IMR-90 (cell line): ENCODE results near the gene PRODH. TPM values are rescaled to one million over a fixed set of nuclear protein-coding genes. Genes with fewer than 3 reads are reported as not detected.
"Not testable (repeated sequence)": the region's sequence is repeated elsewhere in the genome, so short reads cannot be mapped to it uniquely, and the experiment has no call there.

Experiments used
- ATAC-seq: fragments of 200-7000 bp; cut with Tn5 transposase; 2 replicates; pipeline ENCODE4 v1.9.1; 2020; ENCODE audit warnings: low read depth, mild to moderate bottlenecking, moderate library complexity
- BruUV-seq: library from RNA; stranded (reverse); fragments of 400-500 nt; replicated peaks from 2 replicates; lab custom pipeline; 2021; lab: Mats Ljungman, UMichigan
- CTCF ChIA-PET: fragments of 300-600 bp; formaldehyde crosslinking; extraction: SDS; loops from one replicate; lab custom pipeline; 2021; ENCODE audit warnings: antibody characterized with exemption; lab: Yijun Ruan, JAX
- POLR2A ChIA-PET: fragments of 300-600 bp; sonication (Branson Sonifier 250); formaldehyde crosslinking; loops from one replicate; lab custom pipeline; 2022; ENCODE audit warnings: antibody characterized with exemption; ENCODE audit not compliant: unreplicated experiment; lab: Charles Lee
- DNase-seq: peaks from one replicate; pipeline ENCODE4 v3.0.0; 2013
- H2AFZ ChIP-seq: replicated peaks from 2 replicates; pipeline ENCODE3; 2013; ENCODE audit warnings: low read length, mild to moderate bottlenecking; ENCODE audit not compliant: poor library complexity
- H2AK5ac ChIP-seq: 2 replicates; pipeline ENCODE4 v1.6.1; 2013; ENCODE audit warnings: low read depth, low read length, inconsistent platforms
- H2AK9ac ChIP-seq: replicated peaks from 2 replicates; pipeline ENCODE3; 2013; ENCODE audit warnings: mild to moderate bottlenecking, low read depth, low read length, moderate library complexity; ENCODE audit not compliant: poor library complexity
- H2BK120ac ChIP-seq: 2 replicates; pipeline ENCODE4 v1.6.1; 2013; ENCODE audit warnings: low read depth, low read length, inconsistent platforms
- H2BK15ac ChIP-seq: 3 replicates; pipeline ENCODE4 v1.6.1; 2013; ENCODE audit warnings: low read depth, low read length, inconsistent platforms
- H2BK20ac ChIP-seq: 2 replicates; pipeline ENCODE4 v1.6.1; 2013; ENCODE audit warnings: low read depth, mild to moderate bottlenecking, inconsistent platforms, low read length, moderate library complexity
- H2BK5ac ChIP-seq: 2 replicates; pipeline ENCODE4 v1.6.1; 2013; ENCODE audit warnings: mild to moderate bottlenecking, low read depth, low read length, inconsistent platforms; ENCODE audit not compliant: poor library complexity, severe bottlenecking
- H3K14ac ChIP-seq: replicated peaks from 2 replicates; pipeline ENCODE4 v1.6.1; 2013; ENCODE audit warnings: low read depth, low read length, inconsistent platforms
- H3K18ac ChIP-seq: 2 replicates; pipeline ENCODE4 v1.6.1; 2013; ENCODE audit warnings: low read depth, low read length, control low read depth
- H3K23ac ChIP-seq: 2 replicates; pipeline ENCODE4 v1.6.1; 2013; ENCODE audit warnings: low read depth, low read length, inconsistent platforms
- H3K27ac ChIP-seq: 2 replicates; pipeline ENCODE4 v1.5.1; 2013; ENCODE audit warnings: mild to moderate bottlenecking, control low read depth, low read length; ENCODE audit not compliant: insufficient read depth
- H3K27me3 ChIP-seq: 2 replicates; pipeline ENCODE4 v1.6.1; 2013; ENCODE audit warnings: low read length; ENCODE audit not compliant: control insufficient read depth, insufficient read depth
- H3K36me3 ChIP-seq: 2 replicates; pipeline ENCODE4 v1.6.1; 2013; ENCODE audit warnings: low read length, mixed read lengths; ENCODE audit not compliant: control insufficient read depth, insufficient read depth
- H3K4ac ChIP-seq: 2 replicates; pipeline ENCODE4 v1.6.1; 2013; ENCODE audit warnings: low read depth, low read length, inconsistent platforms
- H3K4me1 ChIP-seq: 2 replicates; pipeline ENCODE4 v1.6.1; 2013; ENCODE audit warnings: low read length, mixed read lengths; ENCODE audit not compliant: control insufficient read depth, insufficient read depth
- H3K4me2 ChIP-seq: 2 replicates; pipeline ENCODE4 v1.6.1; 2013; ENCODE audit warnings: low read depth, mild to moderate bottlenecking, control low read depth, low read length, moderate library complexity
- H3K4me3 ChIP-seq: 2 replicates; pipeline ENCODE4 v1.5.1; 2013; ENCODE audit warnings: low read depth, mild to moderate bottlenecking, control low read depth, low read length, moderate library complexity; ENCODE audit not compliant: insufficient read depth
- H3K56ac ChIP-seq: 2 replicates; pipeline ENCODE4 v1.6.1; 2013; ENCODE audit warnings: low read length, inconsistent platforms; ENCODE audit not compliant: insufficient read depth; ENCODE audit errors: extremely low read depth
- H3K79me1 ChIP-seq, 2 experiments: 2 replicates each; pipeline ENCODE4 v1.6.1; 2013; ENCODE audit warnings: low read length in 2 of 2, inconsistent platforms in 1 of 2, low read depth in 1 of 2
- H3K9ac ChIP-seq: 2 replicates; pipeline ENCODE4 v1.6.1; 2013; ENCODE audit warnings: low read depth, low read length, control low read depth
- H3K9me1 ChIP-seq: 2 replicates; pipeline ENCODE4 v1.6.1; 2013; ENCODE audit warnings: low read length, inconsistent platforms; ENCODE audit not compliant: insufficient read depth
- H3K9me3 ChIP-seq: 2 replicates; pipeline ENCODE4 v1.6.1; 2013; ENCODE audit warnings: low read length; ENCODE audit not compliant: control insufficient read depth, insufficient read depth
- H4K20me1 ChIP-seq: 2 replicates; pipeline ENCODE4 v1.6.1; 2013; ENCODE audit warnings: low read length, inconsistent platforms; ENCODE audit not compliant: insufficient read depth
- H4K5ac ChIP-seq: 2 replicates; pipeline ENCODE4 v1.6.1; 2013; ENCODE audit warnings: mild to moderate bottlenecking, low read depth, low read length, control low read depth
- H4K8ac ChIP-seq, 2 experiments: 2 replicates each; pipeline ENCODE4 v1.6.1; 2013; ENCODE audit warnings: low read depth in 2 of 2, low read length in 2 of 2, control low read depth in 1 of 2, inconsistent platforms in 1 of 2
- H4K91ac ChIP-seq: 2 replicates; pipeline ENCODE4 v1.6.1; 2013; ENCODE audit warnings: low read depth, low read length, inconsistent platforms; ENCODE audit not compliant: insufficient read depth
- whole genome bisulfite sequencing, 2 experiments: methylation state at CpG; one replicate each; pipeline versions ENCODE4 v1.1.5 to v1.1.7; 2013; ENCODE audit warnings: missing lambda C conversion rate in 2 of 2; ENCODE audit not compliant: insufficient read length in 1 of 2; ENCODE audit errors: extremely low coverage in 2 of 2; 5-methylcytosine and 5-hydroxymethylcytosine counted together
- dilution Hi-C: fragments of 300-500 bp; cut with HindIII; formaldehyde crosslinking; loops from one replicate; pipeline ENCODE4 v1.14.3; 2018; ENCODE audit warnings: low sequenced_read_pairs; ENCODE audit not compliant: unreplicated experiment
- in situ Hi-C: fragments of 300-500 bp; cut with MboI; formaldehyde crosslinking; loops from 3 replicates; pipeline ENCODE4 v1.14.3; 2019; ENCODE audit warnings: low sequenced_read_pairs, inconsistent platforms, mixed read lengths
- intact Hi-C: fragments of 100-400 bp; cut with micrococcal nuclease; formaldehyde crosslinking; loops from 2 replicates; pipeline ENCODE4 v1.10.0; 2022
- polyA plus RNA-seq, 3 experiments: library from polyadenylated mRNA; depleted of rRNA; stranded (reverse); fragments of >200 nt; gene quantifications; 2 replicates each; pipeline ENCODE4 v1.2.3, GENCODE V29; 2012; ENCODE audit warnings: low replicate concordance in 1 of 3
- total RNA-seq: library from RNA; depleted of rRNA; stranded (reverse); fragments of >200 nt; gene quantifications from 2 replicates; pipeline ENCODE4 v1.2.3, GENCODE V29; 2012

The PRODH gene
- total and polyA plus RNA-seq, 2 of the 4 experiments (the other 2 are of a cell fraction) = 0.02 TPM; not detected in 1

DNA sequence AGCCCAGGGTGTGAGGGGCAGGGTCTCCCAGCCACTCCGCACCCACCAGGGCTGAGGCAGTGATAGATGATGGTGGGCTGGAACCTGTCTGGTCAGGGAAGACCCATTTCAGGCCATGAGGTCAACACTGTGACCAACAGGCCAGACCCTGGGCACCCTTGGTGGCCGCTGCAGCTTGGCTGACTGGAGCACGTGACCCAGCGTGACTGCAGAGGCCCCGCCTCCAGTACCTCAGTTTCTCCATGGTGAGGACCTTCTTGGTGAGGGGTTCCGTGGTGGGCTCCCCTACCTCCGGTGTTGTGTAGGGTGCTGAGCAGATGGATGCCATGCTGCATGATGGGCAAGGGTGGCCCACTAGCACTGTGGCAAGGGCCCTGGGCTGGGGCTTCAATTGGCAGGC lies 35.9 kb upstream of the PRODH start:
- H2BK20ac ChIP-seq, BruUV-seq, H3K9me1 ChIP-seq, H4K5ac ChIP-seq, H3K79me1 ChIP-seq, H3K9me3 ChIP-seq, H2AFZ ChIP-seq, H3K4me1 ChIP-seq, POLR2A ChIA-PET, H3K9ac ChIP-seq, intact Hi-C loops, H4K8ac ChIP-seq, H3K23ac ChIP-seq, H3K4me3 ChIP-seq, H3K14ac ChIP-seq, H4K91ac ChIP-seq, H3K4ac ChIP-seq, H3K36me3 ChIP-seq, DNase-seq, CTCF ChIA-PET, H2BK15ac ChIP-seq, H3K56ac ChIP-seq, ATAC-seq, H3K4me2 ChIP-seq, dilution Hi-C loops, H2BK120ac ChIP-seq, H2BK5ac ChIP-seq, H3K18ac ChIP-seq, H4K20me1 ChIP-seq, H2AK9ac ChIP-seq, H2AK5ac ChIP-seq, H3K27ac ChIP-seq: not testable (repeated sequence)
- 100% methylated on average over 1 of the region's 7 CpGs; no CpG with 5 or more reads in 1 of the 2 experiments for WGBS, 2 experiments
- in situ Hi-C loops = loop anchor here (25.0 kb wide), 1 partner anchor 390 kb away; no protein-coding TSS in a partner anchor
- peaks cover 19% of the 10 kb centered on the region; the same call in 1 of the 2 replicates for H3K27me3 ChIP-seq
